Ishikawa (cell line): ENCODE measurements around the gene RGL1.

Experiments
- CEBPB ChIP-seq: IDR thresholded peaks from 2 replicates; pipeline ENCODE4 v1.6.1; 2012
- CREB1 ChIP-seq: IDR thresholded peaks from 2 replicates; pipeline ENCODE4 v1.6.1; 2012; ENCODE audit warnings: low read depth
- EGR1 ChIP-seq: IDR thresholded peaks from 2 replicates; pipeline ENCODE4 v1.6.1; 2012
- EP300 ChIP-seq: IDR thresholded peaks from 2 replicates; pipeline ENCODE4 v1.6.1; 2012; ENCODE audit warnings: borderline replicate concordance
- FOXM1 ChIP-seq: IDR thresholded peaks from 2 replicates; pipeline ENCODE4 v1.6.1; 2012; ENCODE audit warnings: low read depth, borderline replicate concordance
- MAX ChIP-seq: IDR thresholded peaks from 2 replicates; pipeline ENCODE4 v1.6.1; 2012
- NFIC ChIP-seq: IDR thresholded peaks from 2 replicates; pipeline ENCODE4 v1.6.1; 2012
- RAD21 ChIP-seq: IDR thresholded peaks from 2 replicates; pipeline ENCODE4 v1.6.1; 2012; ENCODE audit warnings: low read depth
- REST ChIP-seq: IDR thresholded peaks from 2 replicates; pipeline ENCODE4 v1.6.1; 2012; ENCODE audit warnings: low read depth, mild to moderate bottlenecking
- TAF1 ChIP-seq: IDR thresholded peaks from 2 replicates; pipeline ENCODE4 v1.6.1; 2012; ENCODE audit warnings: low read depth, mild to moderate bottlenecking
- TCF12 ChIP-seq: IDR thresholded peaks from 2 replicates; pipeline ENCODE4 v1.6.1; 2012; ENCODE audit warnings: low read depth
- TEAD4 ChIP-seq: IDR thresholded peaks from 2 replicates; pipeline ENCODE4 v1.6.1; 2012
- USF1 ChIP-seq: IDR thresholded peaks from 2 replicates; pipeline ENCODE4 v1.6.1; 2012
- YY1 ChIP-seq: IDR thresholded peaks from 2 replicates; pipeline ENCODE4 v1.6.1; 2012; ENCODE audit warnings: low read depth
- ZBTB7A ChIP-seq: IDR thresholded peaks from 2 replicates; pipeline ENCODE4 v1.6.1; 2012; ENCODE audit warnings: low read depth

The RGL1 gene

GRCh38 chr1:183901748-183902330 lies 96.9 kb downstream of the RGL1 start:
- TF ChIP-seq NFIC (no peak), CEBPB (no peak), YY1 (no peak), TAF1 (no peak), EGR1 (no peak), FOXM1 (no peak)

- TF ChIP-seq RAD21 (no peak), TAF1 (no peak)
Observed at GRCh38 chr1:183903101-183903500, 98.2 kb downstream of the RGL1 start.

- no peak for TF ChIP-seq FOXM1
- TF ChIP-seq MAX: no peak
- TF ChIP-seq YY1: no peak
- no peak for TF ChIP-seq EP300
- no peak for TF ChIP-seq REST
- TF ChIP-seq CREB1: no peak
Observed at GRCh38 chr1:183905508-183906113, 100.7 kb downstream of the RGL1 start.

GRCh38 chr1:183907070-183907469 lies 102.2 kb downstream of the RGL1 start:
- TF ChIP-seq USF1 (no peak), REST (no peak), NFIC (no peak), MAX (no peak), EGR1 (no peak), EP300 (no peak), RAD21 (no peak), ZBTB7A (no peak), CREB1 (no peak), CEBPB (no peak), FOXM1 (no peak), TCF12 (no peak), YY1 (no peak)

GRCh38 chr1:183908079-183908478 lies 103.2 kb downstream of the RGL1 start:
- TF ChIP-seq EGR1: no peak
- no peak for TF ChIP-seq RAD21
- no peak for TF ChIP-seq TCF12
- no peak for TF ChIP-seq TEAD4
- no peak for TF ChIP-seq EP300

- TF ChIP-seq TCF12: no peak
- TF ChIP-seq USF1: no peak
- no peak for TF ChIP-seq CEBPB
- no peak for TF ChIP-seq MAX
- no peak for TF ChIP-seq TAF1
- TF ChIP-seq EP300: no peak
- no peak for TF ChIP-seq ZBTB7A
- no peak for TF ChIP-seq TEAD4
- no peak for TF ChIP-seq NFIC
- no peak for TF ChIP-seq YY1
- TF ChIP-seq RAD21: no peak
- TF ChIP-seq EGR1: no peak
- no peak for TF ChIP-seq CREB1
- no peak for TF ChIP-seq REST
- no peak for TF ChIP-seq FOXM1
Observed at GRCh38 chr1:183909672-183910071, 104.8 kb downstream of the RGL1 start.
